AG09309 (cell line): ENCODE results near the gene SMAD1.
"Not testable (repeated sequence)": the region's sequence is repeated elsewhere in the genome, so short reads cannot be mapped to it uniquely, and the experiment has no call there.

ENCODE experiments used
- DNase-seq: peaks from one replicate; pipeline ENCODE4 v3.0.0-alpha.2; 2010; ENCODE audit warnings: low read depth
- H3K4me3 ChIP-seq: 2 replicates; pipeline ENCODE4 v1.5.1; 2011; ENCODE audit warnings: mild to moderate bottlenecking, low read depth, low read length, moderate library complexity; ENCODE audit not compliant: control insufficient read depth
- TF ChIP-seq, protein P1 (sequence below): IDR thresholded peaks from 2 replicates; pipeline ENCODE4 v1.5.1; 2011; ENCODE audit warnings: mild to moderate bottlenecking, low read depth, low read length, inconsistent platforms; ENCODE audit not compliant: insufficient read depth, control insufficient read depth; ENCODE audit errors: missing control alignments

Gene SMAD1

DNA sequence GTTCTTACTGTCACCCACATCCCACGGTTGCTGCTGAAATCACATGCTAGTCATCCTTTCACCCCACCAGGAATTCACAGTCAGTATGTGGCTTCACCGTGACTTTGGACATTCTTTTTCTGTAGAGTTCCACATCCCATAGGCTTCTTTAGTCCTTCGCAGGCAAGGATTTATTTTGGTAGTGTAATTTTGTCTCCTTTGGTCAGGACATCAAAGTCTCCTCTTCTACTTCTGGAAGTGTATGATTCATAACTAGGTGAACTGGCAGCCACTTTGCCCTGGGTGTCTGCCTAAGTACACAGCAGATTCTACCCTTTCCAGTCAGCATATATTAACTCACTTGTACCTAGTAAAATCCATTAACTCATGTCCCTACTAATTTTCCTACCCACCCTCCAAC, 99.3 kb downstream of the SMAD1 start:
- TF ChIP-seq, protein P1, sequence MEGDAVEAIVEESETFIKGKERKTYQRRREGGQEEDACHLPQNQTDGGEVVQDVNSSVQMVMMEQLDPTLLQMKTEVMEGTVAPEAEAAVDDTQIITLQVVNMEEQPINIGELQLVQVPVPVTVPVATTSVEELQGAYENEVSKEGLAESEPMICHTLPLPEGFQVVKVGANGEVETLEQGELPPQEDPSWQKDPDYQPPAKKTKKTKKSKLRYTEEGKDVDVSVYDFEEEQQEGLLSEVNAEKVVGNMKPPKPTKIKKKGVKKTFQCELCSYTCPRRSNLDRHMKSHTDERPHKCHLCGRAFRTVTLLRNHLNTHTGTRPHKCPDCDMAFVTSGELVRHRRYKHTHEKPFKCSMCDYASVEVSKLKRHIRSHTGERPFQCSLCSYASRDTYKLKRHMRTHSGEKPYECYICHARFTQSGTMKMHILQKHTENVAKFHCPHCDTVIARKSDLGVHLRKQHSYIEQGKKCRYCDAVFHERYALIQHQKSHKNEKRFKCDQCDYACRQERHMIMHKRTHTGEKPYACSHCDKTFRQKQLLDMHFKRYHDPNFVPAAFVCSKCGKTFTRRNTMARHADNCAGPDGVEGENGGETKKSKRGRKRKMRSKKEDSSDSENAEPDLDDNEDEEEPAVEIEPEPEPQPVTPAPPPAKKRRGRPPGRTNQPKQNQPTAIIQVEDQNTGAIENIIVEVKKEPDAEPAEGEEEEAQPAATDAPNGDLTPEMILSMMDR, result no peak
- DNase-seq, result no peak
- no peak overlapping the region for H3K4me3 ChIP-seq

- DNase-seq, result no peak
- TF ChIP-seq, protein P1, result no peak
- no peak overlapping the region for H3K4me3 ChIP-seq
Observed at GRCh38 chr4:145583191-145584055, 101.8 kb downstream of the SMAD1 start.

GRCh38 chr4:145587088-145587754, 105.6 kb downstream of the SMAD1 start:
- TF ChIP-seq, protein P1, result no peak
- H3K4me3 ChIP-seq, result no peak overlapping the region
- DNase-seq, result no peak

DNA sequence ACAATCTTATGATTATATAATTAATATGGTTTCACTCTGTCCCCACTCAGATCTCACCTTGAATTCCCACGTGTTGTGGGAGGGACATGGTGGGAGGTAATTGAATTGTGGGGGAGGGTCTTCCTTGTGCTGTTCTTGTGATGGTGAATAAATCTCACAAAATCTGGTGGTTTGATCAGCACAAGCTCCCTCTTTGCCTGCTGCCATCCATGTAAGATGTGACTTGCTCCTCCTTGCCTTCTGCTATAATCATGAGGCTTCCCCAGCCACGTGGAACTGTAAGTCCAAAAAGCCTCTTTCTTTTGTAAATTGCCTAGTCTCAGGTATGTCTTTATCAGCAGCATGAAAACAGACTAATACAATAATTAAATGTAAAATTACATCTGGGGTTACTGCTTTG, 107.7 kb downstream of the SMAD1 start:
- not testable (repeated sequence) for H3K4me3 ChIP-seq, DNase-seq

DNA sequence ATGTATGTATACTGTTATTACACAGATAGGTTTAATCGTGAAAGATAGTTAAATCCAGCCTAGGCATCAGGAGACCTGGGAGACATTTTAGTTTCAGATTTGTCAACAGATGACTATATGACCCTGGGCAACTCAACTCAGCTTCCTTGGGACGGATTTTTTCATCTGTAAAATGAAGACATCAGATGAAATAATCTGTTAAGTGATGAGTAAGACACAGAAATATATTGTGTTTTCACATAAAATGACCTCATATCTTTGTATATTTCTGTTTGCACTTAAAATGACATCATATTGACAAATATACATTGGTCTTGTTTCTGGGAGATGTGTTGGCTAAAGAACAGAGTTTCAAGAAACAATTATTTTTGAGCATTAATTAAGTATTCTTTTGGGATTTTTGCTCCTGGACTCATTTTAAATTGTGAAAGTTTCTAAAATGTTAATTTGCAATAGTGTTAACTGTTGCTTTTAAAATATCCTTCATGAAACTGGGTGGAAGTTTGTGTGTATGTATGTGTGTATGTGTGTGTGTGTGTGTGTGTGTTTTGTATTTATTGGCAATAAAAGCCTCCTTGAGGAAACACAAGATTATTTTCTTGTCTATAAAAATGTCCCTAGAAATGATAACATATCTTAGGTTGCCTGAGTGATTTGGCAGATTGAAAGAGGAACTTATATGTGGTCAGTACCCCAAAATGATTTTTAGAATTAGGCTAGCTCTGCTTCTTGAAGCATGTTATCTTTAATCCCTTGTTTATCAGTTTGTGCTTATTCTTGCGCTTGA, 108.5 kb downstream of the SMAD1 start:
- no peak for DNase-seq
- TF ChIP-seq, protein P1, result no peak
- H3K4me3 ChIP-seq, result no peak overlapping the region

DNA sequence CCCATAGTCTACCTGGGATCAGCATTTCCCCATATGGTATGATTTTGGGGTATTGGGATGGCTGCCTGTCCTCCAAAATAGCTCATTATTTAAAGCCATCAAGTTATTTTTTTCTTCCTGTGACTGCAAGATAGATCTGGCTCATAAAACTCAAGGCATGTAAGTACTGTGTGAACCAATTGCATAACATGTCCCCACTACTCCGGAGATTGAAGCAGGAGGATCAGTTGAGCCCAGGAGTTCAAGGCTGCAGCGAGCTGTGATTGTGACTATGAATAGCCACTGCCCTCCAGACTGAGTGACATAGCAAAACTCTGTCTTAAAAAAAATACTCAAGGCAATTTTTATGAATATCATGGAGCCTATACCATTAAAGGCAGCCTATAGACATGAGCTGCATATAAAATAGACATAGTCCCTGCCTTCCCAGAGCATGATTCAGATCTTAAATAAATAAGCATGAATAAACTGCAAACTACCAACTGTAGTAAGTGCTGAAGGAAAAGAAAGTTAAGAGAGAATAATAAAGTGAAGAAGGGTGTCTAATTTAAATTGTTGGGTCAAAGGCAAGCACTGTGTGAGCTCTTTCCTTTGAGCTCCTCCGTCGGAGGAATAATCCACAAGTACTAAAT, 120.6 kb downstream of the SMAD1 start:
- H3K4me3 ChIP-seq, result no peak overlapping the region
- TF ChIP-seq, protein P1, result no peak
- DNase-seq, result no peak
